H9 (cell line): ENCODE results near the gene PLXNA4. TPM values are rescaled to one million over a fixed set of nuclear protein-coding genes. Genes with fewer than 3 reads are reported as not detected.

Source experiments
- DNase-seq: peaks from one replicate; pipeline ENCODE4 v3.0.0-alpha.2; 2017
- H2AFZ ChIP-seq: one replicate; pipeline ENCODE4 v1.6.1; 2013; ENCODE audit warnings: mild to moderate bottlenecking, low read length, control low read depth, moderate library complexity
- H2AK5ac ChIP-seq: 2 replicates; pipeline ENCODE4 v1.6.1; 2013; ENCODE audit warnings: low read length, control low read depth, mixed read lengths; ENCODE audit not compliant: insufficient read length
- H2BK120ac ChIP-seq: one replicate; pipeline ENCODE4 v1.6.1; 2013; ENCODE audit warnings: low read depth, mild to moderate bottlenecking, low read length, control low read depth, inconsistent platforms; ENCODE audit not compliant: poor library complexity, severe bottlenecking
- H2BK12ac ChIP-seq: 2 replicates; pipeline ENCODE4 v1.6.1; 2013; ENCODE audit warnings: low read length, control low read depth, mixed read lengths, low read depth; ENCODE audit not compliant: insufficient read length
- H2BK15ac ChIP-seq: 2 replicates; pipeline ENCODE4 v1.6.1; 2013; ENCODE audit warnings: low read depth, low read length, control low read depth
- H2BK20ac ChIP-seq: one replicate; pipeline ENCODE4 v1.6.1; 2013; ENCODE audit warnings: low read depth, mild to moderate bottlenecking, low read length, control low read depth, inconsistent platforms; ENCODE audit not compliant: poor library complexity, severe bottlenecking
- H2BK5ac ChIP-seq: 2 replicates; pipeline ENCODE4 v1.6.1; 2013; ENCODE audit warnings: low read length, control low read depth, mixed read lengths; ENCODE audit not compliant: insufficient read length
- H3K14ac ChIP-seq: 2 replicates; pipeline ENCODE4 v1.6.1; 2013; ENCODE audit warnings: low read length, control low read depth; ENCODE audit not compliant: insufficient read depth
- H3K18ac ChIP-seq: 2 replicates; pipeline ENCODE4 v1.6.1; 2013; ENCODE audit warnings: low read depth, mild to moderate bottlenecking, mixed read lengths, low read length, control low read depth; ENCODE audit not compliant: insufficient read length
- H3K23ac ChIP-seq: 2 replicates; pipeline ENCODE4 v1.6.1; 2013; ENCODE audit warnings: low read length, control low read depth, mixed read lengths, low read depth; ENCODE audit not compliant: insufficient read length
- H3K23me2 ChIP-seq: 2 replicates; pipeline ENCODE4 v1.6.1; 2013; ENCODE audit warnings: low read depth, mild to moderate bottlenecking, mixed read lengths, low read length, control low read depth; ENCODE audit not compliant: insufficient read length, poor library complexity, severe bottlenecking
- H3K27ac ChIP-seq: 2 replicates; pipeline ENCODE4 v1.5.1; 2013; ENCODE audit warnings: low read length, control low read depth, mixed read lengths, low read depth; ENCODE audit not compliant: insufficient read length
- H3K27me3 ChIP-seq: 2 replicates; pipeline ENCODE4 v1.6.1; 2013; ENCODE audit warnings: low read length, control low read depth, inconsistent platforms; ENCODE audit not compliant: insufficient read depth
- H3K4ac ChIP-seq: 2 replicates; pipeline ENCODE4 v1.6.1; 2013; ENCODE audit warnings: low read depth, mild to moderate bottlenecking, control low read depth, inconsistent platforms, low read length, moderate library complexity
- H3K4me1 ChIP-seq: 2 replicates; pipeline ENCODE4 v1.6.1; 2013; ENCODE audit warnings: low read length, control low read depth, inconsistent platforms; ENCODE audit not compliant: insufficient read depth
- H3K4me2 ChIP-seq: 2 replicates; pipeline ENCODE4 v1.6.1; 2013; ENCODE audit warnings: low read length, control low read depth, mixed read lengths; ENCODE audit not compliant: insufficient read length, insufficient read depth
- H3K56ac ChIP-seq: 2 replicates; pipeline ENCODE4 v1.6.1; 2013; ENCODE audit warnings: low read depth, mild to moderate bottlenecking, mixed read lengths, low read length, control low read depth; ENCODE audit not compliant: insufficient read length
- H3K79me1 ChIP-seq: 2 replicates; pipeline ENCODE4 v1.6.1; 2013; ENCODE audit warnings: low read depth, mild to moderate bottlenecking, moderate library complexity, low read length, control low read depth, inconsistent platforms; ENCODE audit not compliant: insufficient read depth, poor library complexity, severe bottlenecking
- H3K79me2 ChIP-seq: 2 replicates; pipeline ENCODE4 v1.6.1; 2013; ENCODE audit warnings: low read length, control low read depth, inconsistent platforms; ENCODE audit not compliant: insufficient read depth
- H3K9ac ChIP-seq: 2 replicates; pipeline ENCODE4 v1.6.1; 2013; ENCODE audit warnings: low read length, control low read depth, mixed read lengths; ENCODE audit not compliant: insufficient read length; ENCODE audit errors: extremely low read depth
- H3K9me3 ChIP-seq: one replicate; pipeline ENCODE4 v1.6.1; 2013; ENCODE audit warnings: low read depth, low read length, inconsistent platforms; ENCODE audit not compliant: control insufficient read depth
- H3T11ph ChIP-seq: one replicate; pipeline ENCODE4 v1.6.1; 2013; ENCODE audit warnings: mild to moderate bottlenecking, low read length, control low read depth, inconsistent platforms
- H4K20me1 ChIP-seq: one replicate; pipeline ENCODE4 v1.6.1; 2013; ENCODE audit not compliant: control insufficient read depth, insufficient read length, insufficient read depth
- H4K5ac ChIP-seq: 2 replicates; pipeline ENCODE4 v1.6.1; 2013; ENCODE audit warnings: low read depth, mild to moderate bottlenecking, mixed read lengths, low read length, control low read depth; ENCODE audit not compliant: insufficient read length
- H4K8ac ChIP-seq: replicated peaks from 2 replicates; pipeline ENCODE4 v1.6.1; 2013; ENCODE audit warnings: low read length, control low read depth, mixed read lengths, low read depth; ENCODE audit not compliant: insufficient read length
- H4K91ac ChIP-seq: 2 replicates; pipeline ENCODE4 v1.6.1; 2013; ENCODE audit warnings: low read depth, mild to moderate bottlenecking, moderate library complexity, mixed read lengths, low read length, control low read depth; ENCODE audit not compliant: insufficient read length
- H3K27ac Mint-ChIP-seq, 3 experiments: 2 replicates in 2 of 3; 3 replicates in 1 of 3; pipeline ENCODE4 v1.8.0; 2020 to 2021; ENCODE audit warnings: mixed read lengths in 3 of 3, mild to moderate bottlenecking in 1 of 3, moderate library complexity in 1 of 3
- H3K27me3 Mint-ChIP-seq: 2 replicates; pipeline ENCODE4 v1.8.0; 2021; ENCODE audit warnings: low read depth, mild to moderate bottlenecking, moderate library complexity, mixed read lengths
- H3K36me3 Mint-ChIP-seq, 3 experiments: 2 replicates in 2 of 3; 3 replicates in 1 of 3; pipeline ENCODE4 v1.8.0; 2020 to 2021; ENCODE audit warnings: low read depth in 3 of 3, mixed read lengths in 3 of 3; ENCODE audit not compliant: insufficient read depth in 1 of 3
- H3K4me1 Mint-ChIP-seq, 2 experiments: 2 replicates each; pipeline ENCODE4 v1.8.0; 2020; ENCODE audit warnings: mixed read lengths in 2 of 2
- H3K4me3 Mint-ChIP-seq, 2 experiments: 2 replicates in 1 of 2; 3 replicates in 1 of 2; pipeline ENCODE4 v1.8.0; 2020 to 2021; ENCODE audit warnings: mild to moderate bottlenecking in 2 of 2, mixed read lengths in 2 of 2, moderate library complexity in 1 of 2
- H3K9me3 Mint-ChIP-seq, 2 experiments: 2 replicates in 1 of 2; 3 replicates in 1 of 2; pipeline ENCODE4 v1.8.0; 2020; ENCODE audit warnings: mild to moderate bottlenecking in 2 of 2, mixed read lengths in 2 of 2, moderate library complexity in 1 of 2
- CTCF ChIP-seq: fragments of 200-600 bp; sonication (generic); conservative IDR thresholded peaks from 3 replicates; pipeline ENCODE4 v1.8.0; 2021; ENCODE audit warnings: antibody characterized with exemption, mild to moderate bottlenecking
- WGBS: extraction: QIAGEN DNeasy Blood & Tissue Kit; methylation state at CpG from one replicate; pipeline ENCODE4 v1.1.7; 2013; ENCODE audit warnings: missing lambda C conversion rate, low lambda C conversion rate, mixed read lengths; ENCODE audit not compliant: insufficient read length; ENCODE audit errors: extremely low coverage; 5-methylcytosine and 5-hydroxymethylcytosine counted together
- total RNA-seq: library from RNA; stranded (reverse); gene quantifications from 2 replicates; pipeline ENCODE4 v1.2.1, GENCODE V29; 2021

PLXNA4 gene
- total RNA-seq, 1 experiment from 2014 or later: 0.35 TPM

DNA sequence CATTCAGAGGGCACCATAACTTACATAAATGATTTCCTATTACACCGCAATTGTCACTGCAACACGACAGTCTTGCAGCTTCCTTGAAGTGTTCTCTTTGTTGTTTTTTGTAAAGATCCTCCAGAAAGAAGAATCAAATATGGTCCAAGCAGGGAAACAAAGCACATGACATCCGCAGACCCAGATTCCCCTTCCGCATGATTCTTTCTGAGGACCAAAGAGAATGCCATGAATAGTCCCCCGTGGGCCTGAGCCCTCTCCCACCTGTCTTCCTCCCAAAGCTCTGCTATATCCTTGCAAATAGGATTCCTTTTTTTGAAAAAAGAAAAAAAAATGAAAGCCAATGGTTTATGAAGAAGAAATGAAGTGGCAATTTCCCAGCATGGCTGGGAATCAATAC is 10.8 kb downstream of the PLXNA4 start:
- Histone ChIP-seq H3K4me1 (no peaks in the 10 kb centered on the region), H2BK5ac (no peak overlapping the region), H4K91ac (no peak overlapping the region), H4K20me1 (no peaks in the 10 kb centered on the region), H4K8ac (no peak overlapping the region), H2AK5ac (no peak overlapping the region), H2BK20ac (no peak overlapping the region), H3K14ac (no peak overlapping the region), H3K27ac (no peak overlapping the region), H3K79me1 (no peaks in the 10 kb centered on the region), H3K56ac (no peak overlapping the region), H2BK12ac (no peak overlapping the region), H3K4ac (no peak overlapping the region), H3K27me3 (peaks cover 8% of the 10 kb centered on the region), H3K9me3 (no peaks in the 10 kb centered on the region), H3K9ac (no peak overlapping the region), H3K23ac (no peak overlapping the region), H4K5ac (no peak overlapping the region), H2AFZ (no peak overlapping the region), H2BK15ac (no peak overlapping the region), H3K4me2 (no peak overlapping the region), H2BK120ac (no peak overlapping the region), H3T11ph (no peak overlapping the region), H3K23me2 (no peaks in the 10 kb centered on the region), H3K18ac (no peak overlapping the region), H3K79me2 (no peaks in the 10 kb centered on the region)
- Mint-ChIP-seq H3K27me3 (peaks cover 100% of the 10 kb centered on the region), H3K27ac (no peak overlapping the region), H3K4me3 (no peak overlapping the region), H3K36me3 (peaks cover 0 to 3% (median 0%) of the 10 kb centered on the region in 3 experiments; a peak in 3 of 7 replicates), H3K4me1 (peaks cover 17 to 26% of the 10 kb centered on the region in 2 experiments), H3K9me3 (peaks cover 4 to 23% of the 10 kb centered on the region in 2 experiments; a peak in 4 of 5 replicates)
- TF ChIP-seq CTCF: no peak
- no peak for DNase-seq
- no CpG with 5 or more reads among the region's 5 CpGs for WGBS
